C4-2B (cell line): Measurements from ENCODE around the gene RASGRP3.

Experiments used
- H3K27ac ChIP-seq: fragments of 450-650 bp; 2 replicates; pipeline ENCODE4 v1.5.1; 2017
- CTCF ChIP-seq: fragments of 450-650 bp; conservative IDR thresholded peaks from 2 replicates; pipeline ENCODE4 v1.5.1; 2017; ENCODE audit warnings: mild to moderate bottlenecking
- ZFX ChIP-seq: fragments of 450-650 bp; IDR thresholded peaks from 2 replicates; pipeline ENCODE4 v1.6.1; 2017

RASGRP3 gene

GRCh38 chr2:33489835-33490431 is 13.5 kb downstream of the RASGRP3 start:
- TF ChIP-seq CTCF (no peak), ZFX (no peak)
- H3K27ac ChIP-seq, result no peak overlapping the region

GRCh38 chr2:33491441-33492084 is 15.1 kb downstream of the RASGRP3 start:
- H3K27ac ChIP-seq, result no peak overlapping the region
- TF ChIP-seq CTCF (no peak), ZFX (no peak)

GRCh38 chr2:33492399-33493134 is 16.1 kb downstream of the RASGRP3 start:
- TF ChIP-seq CTCF (no peak), ZFX (no peak)
- H3K27ac ChIP-seq, result no peak overlapping the region

GRCh38 chr2:33494155-33494779 is 17.8 kb downstream of the RASGRP3 start:
- TF ChIP-seq ZFX, result no peak
- TF ChIP-seq CTCF, result no peak
- H3K27ac ChIP-seq, result no peak overlapping the region

- TF ChIP-seq CTCF, result no peak
- H3K27ac ChIP-seq, result no peak overlapping the region
Measured at GRCh38 chr2:33494877-33495641, 18.6 kb downstream of the RASGRP3 start.

GRCh38 chr2:33495683-33496082 is 19.2 kb downstream of the RASGRP3 start:
- no peak overlapping the region for H3K27ac ChIP-seq
- TF ChIP-seq CTCF, result no peak
- TF ChIP-seq ZFX, result no peak
